HepG2 (cell line): ENCODE measurements around the gene ADAD2. TPM values are rescaled to one million over a fixed set of nuclear protein-coding genes. Genes with fewer than 3 reads are reported as not detected.

Experiments used
- ATM ChIP-seq: fragments of 450-650 bp; IDR thresholded peaks from 2 replicates; pipeline ENCODE4 v1.7.1; 2017; ENCODE audit warnings: mild to moderate bottlenecking, borderline replicate concordance
- HMGA1 ChIP-seq: sonication (generic); formaldehyde crosslinking; conservative IDR thresholded peaks from 2 replicates; pipeline ENCODE4 v1.4.0; 2020; ENCODE audit warnings: missing genetic modification reagents
- MIER3 ChIP-seq: IDR thresholded peaks from 2 replicates; pipeline ENCODE4 v1.6.1; 2016; ENCODE audit warnings: missing compliant biosample characterization, borderline replicate concordance
- NCOR1 ChIP-seq: fragments of 200-600 bp; sonication (generic); IDR thresholded peaks from 2 replicates; pipeline ENCODE4 v1.7.0; 2017; ENCODE audit warnings: antibody characterized with exemption, low read length, borderline replicate concordance
- PHF20 ChIP-seq: sonication (generic); formaldehyde crosslinking; IDR thresholded peaks from 2 replicates; pipeline ENCODE4 v1.5.0; 2020; ENCODE audit warnings: mild to moderate bottlenecking, missing genetic modification reagents
- RARG ChIP-seq: sonication (generic); formaldehyde crosslinking; IDR thresholded peaks from 2 replicates; pipeline ENCODE4 v1.4.0; 2020; ENCODE audit warnings: low read depth, mild to moderate bottlenecking, missing genetic modification reagents
- SAP130 ChIP-seq: IDR thresholded peaks from 2 replicates; pipeline ENCODE4 v1.6.1; 2016; ENCODE audit warnings: low read depth
- SPEN ChIP-seq: sonication (generic); formaldehyde crosslinking; IDR thresholded peaks from 2 replicates; pipeline ENCODE4 v1.5.1; 2020; ENCODE audit warnings: low read depth, mild to moderate bottlenecking, missing genetic modification reagents
- TOPORS ChIP-seq: sonication (generic); formaldehyde crosslinking; IDR thresholded peaks from 2 replicates; pipeline ENCODE4 v1.8.0; 2023; ENCODE audit warnings: mild to moderate bottlenecking, missing genetic modification reagents
- ZNF101 ChIP-seq: sonication (generic); formaldehyde crosslinking; IDR thresholded peaks from 2 replicates; pipeline ENCODE4 v1.4.0; 2020; ENCODE audit warnings: mild to moderate bottlenecking, low read depth, missing genetic modification reagents, borderline replicate concordance
- ZNF138 ChIP-seq: sonication (generic); formaldehyde crosslinking; IDR thresholded peaks from 2 replicates; pipeline ENCODE4 v1.5.0; 2020; ENCODE audit warnings: mild to moderate bottlenecking, low read depth, missing genetic modification reagents
- ZNF17 ChIP-seq: sonication (generic); formaldehyde crosslinking; IDR thresholded peaks from 2 replicates; pipeline ENCODE4 v1.5.0; 2020; ENCODE audit warnings: mild to moderate bottlenecking, missing genetic modification reagents
- ZNF367 ChIP-seq: sonication (generic); formaldehyde crosslinking; IDR thresholded peaks from 2 replicates; pipeline ENCODE4 v1.4.0; 2020; ENCODE audit warnings: missing genetic modification reagents, borderline replicate concordance
- ZNF446 ChIP-seq: sonication (generic); formaldehyde crosslinking; IDR thresholded peaks from 2 replicates; pipeline ENCODE4 v1.5.0; 2020; ENCODE audit warnings: mild to moderate bottlenecking, missing genetic modification reagents
- ZNF530 ChIP-seq: sonication (generic); formaldehyde crosslinking; IDR thresholded peaks from 2 replicates; pipeline ENCODE4 v1.5.0; 2020; ENCODE audit warnings: low read depth, mild to moderate bottlenecking, missing genetic modification reagents
- ZNF563 ChIP-seq: sonication (generic); formaldehyde crosslinking; IDR thresholded peaks from 2 replicates; pipeline ENCODE4 v1.8.0; 2022; ENCODE audit warnings: mild to moderate bottlenecking, moderate library complexity, missing genetic modification reagents
- ZNF749 ChIP-seq: sonication (generic); formaldehyde crosslinking; IDR thresholded peaks from 2 replicates; pipeline ENCODE4 v1.8.0; 2022; ENCODE audit warnings: mild to moderate bottlenecking, missing genetic modification reagents, moderate library complexity, borderline replicate concordance
- ZNF839 ChIP-seq: sonication (generic); formaldehyde crosslinking; IDR thresholded peaks from 2 replicates; pipeline ENCODE4 v1.4.0; 2020; ENCODE audit warnings: missing genetic modification reagents, mild to moderate bottlenecking, borderline replicate concordance
- ZSCAN29 ChIP-seq: sonication (generic); formaldehyde crosslinking; conservative IDR thresholded peaks from 2 replicates; pipeline ENCODE4 v1.4.0; 2020; ENCODE audit warnings: mild to moderate bottlenecking, missing genetic modification reagents
- polyA plus RNA-seq, 8 experiments: library from polyadenylated mRNA; depleted of rRNA in 3 of 8; stranded (reverse) in 7 of 8; unstranded in 1 of 8; fragments of >200 nt; fragmentation: Illumina TruSeq in 4 of 8; extraction: Trizol in 4 of 8; gene quantifications; 2 replicates each; pipeline versions ENCODE4 v1.2.1 to v1.2.3, GENCODE V29; 2011 to 2016; ENCODE audit warnings: low read depth in 4 of 8, missing spikeins in 1 of 8, mixed read lengths in 1 of 8; ENCODE audit not compliant: insufficient read depth in 1 of 8
- total RNA-seq, 5 experiments: library from RNA; depleted of rRNA; stranded (reverse); fragments of >200 nt; fragmentation: Illumina TruSeq; extraction: Trizol; gene quantifications; 2 replicates each; pipeline ENCODE4 v1.2.3, GENCODE V29; 2016; ENCODE audit warnings: low read depth in 1 of 5
- TF ChIP-seq, protein P1 (sequence below): sonication (generic); formaldehyde crosslinking; IDR thresholded peaks from 2 replicates; pipeline ENCODE4 v1.5.0; 2020; ENCODE audit warnings: mild to moderate bottlenecking, missing genetic modification reagents, borderline replicate concordance
- TF ChIP-seq, protein P2 (sequence below): sonication (generic); formaldehyde crosslinking; IDR thresholded peaks from 2 replicates; pipeline ENCODE4 v1.4.0; 2020; ENCODE audit warnings: missing genetic modification reagents, borderline replicate concordance
- TF ChIP-seq, protein P3 (sequence below): sonication (generic); formaldehyde crosslinking; conservative IDR thresholded peaks from 2 replicates; pipeline ENCODE4 v1.8.1; 2023; ENCODE audit warnings: missing genetic modification reagents

The ADAD2 gene
- total and polyA plus RNA-seq, 2 of the 13 experiments (the other 11 are each of a cell fraction or from before 2014, with no cell fraction given), result not detected

DNA sequence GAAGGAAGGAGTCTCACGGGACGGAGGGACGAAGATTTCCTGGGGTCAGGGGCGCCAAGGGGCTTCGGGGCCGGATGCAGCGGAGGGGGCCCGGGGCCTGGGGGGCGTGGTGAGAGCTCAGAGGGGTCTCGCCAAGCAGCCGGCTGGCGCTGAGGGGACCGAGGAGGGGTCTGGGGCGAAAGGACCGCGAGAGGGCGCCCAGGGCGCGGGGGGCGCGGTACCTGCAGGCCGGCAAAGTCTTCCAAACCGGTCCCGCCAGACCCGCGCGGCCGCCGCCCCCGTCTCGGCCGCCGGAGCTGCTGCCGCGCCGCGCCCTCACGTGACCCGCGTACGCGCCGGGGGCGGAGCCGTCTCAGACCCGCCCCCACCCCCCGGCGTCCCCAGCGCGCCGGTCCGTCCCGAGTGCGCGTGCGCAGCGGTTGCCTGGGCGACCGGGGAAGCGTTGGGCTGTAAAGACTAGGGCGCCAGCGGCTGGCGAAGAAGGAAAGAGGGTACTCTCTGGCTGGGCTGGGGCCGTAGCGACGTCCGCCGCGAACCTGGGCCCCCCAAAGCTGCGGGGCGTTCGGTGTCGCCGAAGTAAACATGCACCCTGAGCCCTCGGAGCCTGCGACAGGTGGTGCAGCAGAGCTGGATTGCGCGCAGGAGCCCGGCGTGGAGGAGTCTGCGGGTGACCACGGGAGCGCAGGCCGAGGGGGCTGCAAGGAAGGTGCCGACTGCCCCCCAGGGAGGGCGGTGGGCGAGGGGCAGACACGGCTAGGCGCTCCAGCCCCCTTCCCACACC, 45.9 kb upstream of the ADAD2 start, which contains the start of the genes DNAAF1 and HSDL1 (continued):
- TF ChIP-seq, protein P1, sequence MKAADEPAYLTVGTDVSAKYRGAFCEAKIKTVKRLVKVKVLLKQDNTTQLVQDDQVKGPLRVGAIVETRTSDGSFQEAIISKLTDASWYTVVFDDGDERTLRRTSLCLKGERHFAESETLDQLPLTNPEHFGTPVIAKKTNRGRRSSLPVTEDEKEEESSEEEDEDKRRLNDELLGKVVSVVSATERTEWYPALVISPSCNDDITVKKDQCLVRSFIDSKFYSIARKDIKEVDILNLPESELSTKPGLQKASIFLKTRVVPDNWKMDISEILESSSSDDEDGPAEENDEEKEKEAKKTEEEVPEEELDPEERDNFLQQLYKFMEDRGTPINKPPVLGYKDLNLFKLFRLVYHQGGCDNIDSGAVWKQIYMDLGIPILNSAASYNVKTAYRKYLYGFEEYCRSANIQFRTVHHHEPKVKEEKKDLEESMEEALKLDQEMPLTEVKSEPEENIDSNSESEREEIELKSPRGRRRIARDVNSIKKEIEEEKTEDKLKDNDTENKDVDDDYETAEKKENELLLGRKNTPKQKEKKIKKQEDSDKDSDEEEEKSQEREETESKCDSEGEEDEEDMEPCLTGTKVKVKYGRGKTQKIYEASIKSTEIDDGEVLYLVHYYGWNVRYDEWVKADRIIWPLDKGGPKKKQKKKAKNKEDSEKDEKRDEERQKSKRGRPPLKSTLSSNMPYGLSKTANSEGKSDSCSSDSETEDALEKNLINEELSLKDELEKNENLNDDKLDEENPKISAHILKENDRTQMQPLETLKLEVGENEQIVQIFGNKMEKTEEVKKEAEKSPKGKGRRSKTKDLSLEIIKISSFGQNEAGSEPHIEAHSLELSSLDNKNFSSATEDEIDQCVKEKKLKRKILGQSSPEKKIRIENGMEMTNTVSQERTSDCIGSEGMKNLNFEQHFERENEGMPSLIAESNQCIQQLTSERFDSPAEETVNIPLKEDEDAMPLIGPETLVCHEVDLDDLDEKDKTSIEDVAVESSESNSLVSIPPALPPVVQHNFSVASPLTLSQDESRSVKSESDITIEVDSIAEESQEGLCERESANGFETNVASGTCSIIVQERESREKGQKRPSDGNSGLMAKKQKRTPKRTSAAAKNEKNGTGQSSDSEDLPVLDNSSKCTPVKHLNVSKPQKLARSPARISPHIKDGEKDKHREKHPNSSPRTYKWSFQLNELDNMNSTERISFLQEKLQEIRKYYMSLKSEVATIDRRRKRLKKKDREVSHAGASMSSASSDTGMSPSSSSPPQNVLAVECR, result peak; percentile 97
- peak; percentile 37 for TF ChIP-seq PHF20 (CRISPR knock-in tag)
- peak; percentile 48; the same call in 1 of the 2 replicates for TF ChIP-seq ZNF563
- TF ChIP-seq ZSCAN29 (CRISPR knock-in tag), result no peak
- TF ChIP-seq ZNF749 (CRISPR knock-in tag), result peak; percentile 22; the same call in 1 of the 2 replicates
- no peak for TF ChIP-seq ZNF17
- TF ChIP-seq ZNF530 (CRISPR knock-in tag), result no peak
- no peak for TF ChIP-seq ZNF367 (CRISPR knock-in tag)
- TF ChIP-seq ATM, result no peak
- TF ChIP-seq, protein P2, sequence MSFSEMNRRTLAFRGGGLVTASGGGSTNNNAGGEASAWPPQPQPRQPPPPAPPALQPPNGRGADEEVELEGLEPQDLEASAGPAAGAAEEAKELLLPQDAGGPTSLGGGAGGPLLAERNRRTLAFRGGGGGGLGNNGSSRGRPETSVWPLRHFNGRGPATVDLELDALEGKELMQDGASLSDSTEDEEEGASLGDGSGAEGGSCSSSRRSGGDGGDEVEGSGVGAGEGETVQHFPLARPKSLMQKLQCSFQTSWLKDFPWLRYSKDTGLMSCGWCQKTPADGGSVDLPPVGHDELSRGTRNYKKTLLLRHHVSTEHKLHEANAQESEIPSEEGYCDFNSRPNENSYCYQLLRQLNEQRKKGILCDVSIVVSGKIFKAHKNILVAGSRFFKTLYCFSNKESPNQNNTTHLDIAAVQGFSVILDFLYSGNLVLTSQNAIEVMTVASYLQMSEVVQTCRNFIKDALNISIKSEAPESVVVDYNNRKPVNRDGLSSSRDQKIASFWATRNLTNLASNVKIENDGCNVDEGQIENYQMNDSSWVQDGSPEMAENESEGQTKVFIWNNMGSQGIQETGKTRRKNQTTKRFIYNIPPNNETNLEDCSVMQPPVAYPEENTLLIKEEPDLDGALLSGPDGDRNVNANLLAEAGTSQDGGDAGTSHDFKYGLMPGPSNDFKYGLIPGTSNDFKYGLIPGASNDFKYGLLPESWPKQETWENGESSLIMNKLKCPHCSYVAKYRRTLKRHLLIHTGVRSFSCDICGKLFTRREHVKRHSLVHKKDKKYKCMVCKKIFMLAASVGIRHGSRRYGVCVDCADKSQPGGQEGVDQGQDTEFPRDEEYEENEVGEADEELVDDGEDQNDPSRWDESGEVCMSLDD (CRISPR knock-in tag), result peak; percentile 81
- no peak for TF ChIP-seq ZNF101 (CRISPR knock-in tag)
- no peak for TF ChIP-seq HMGA1 (CRISPR knock-in tag)
- TF ChIP-seq SAP130, result peak; percentile 99
- TF ChIP-seq MIER3, result no peak
- no peak; the same call in 1 of the 2 replicates for TF ChIP-seq ZNF446 (CRISPR knock-in tag)
- no peak for TF ChIP-seq RARG (CRISPR knock-in tag)
- TF ChIP-seq ZNF138 (CRISPR knock-in tag), result no peak
- TF ChIP-seq, protein P3, sequence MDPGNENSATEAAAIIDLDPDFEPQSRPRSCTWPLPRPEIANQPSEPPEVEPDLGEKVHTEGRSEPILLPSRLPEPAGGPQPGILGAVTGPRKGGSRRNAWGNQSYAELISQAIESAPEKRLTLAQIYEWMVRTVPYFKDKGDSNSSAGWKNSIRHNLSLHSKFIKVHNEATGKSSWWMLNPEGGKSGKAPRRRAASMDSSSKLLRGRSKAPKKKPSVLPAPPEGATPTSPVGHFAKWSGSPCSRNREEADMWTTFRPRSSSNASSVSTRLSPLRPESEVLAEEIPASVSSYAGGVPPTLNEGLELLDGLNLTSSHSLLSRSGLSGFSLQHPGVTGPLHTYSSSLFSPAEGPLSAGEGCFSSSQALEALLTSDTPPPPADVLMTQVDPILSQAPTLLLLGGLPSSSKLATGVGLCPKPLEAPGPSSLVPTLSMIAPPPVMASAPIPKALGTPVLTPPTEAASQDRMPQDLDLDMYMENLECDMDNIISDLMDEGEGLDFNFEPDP, result no peak
- no peak for TF ChIP-seq NCOR1
- TF ChIP-seq SPEN (CRISPR knock-in tag), result peak; percentile 64; the same call in 1 of the 2 replicates
- no peak for TF ChIP-seq ZNF839 (CRISPR knock-in tag)
- TF ChIP-seq TOPORS, result 0 out of 2 replicates have a peak, but pooled peaks have one; percentile 53
